Uterus (tissue), 2 donors: Measurements from ENCODE around the gene PPP1R10.

Source experiments
- POLR2A ChIP-seq, 2 donors: fragments of 450-650 bp; IDR thresholded peaks; one replicate each; pipeline ENCODE4 v1.6.1; 2016; ENCODE audit warnings: antibody characterized with exemption in 2 of 2, mild to moderate bottlenecking in 1 of 2, moderate library complexity in 1 of 2
- TF ChIP-seq, protein P1 (sequence below), 4 experiments: fragments of 200-600 bp in 2 of 4; fragments of 450-650 bp in 2 of 4; sonication (generic) in 2 of 4; IDR thresholded peaks; one replicate each; pipeline ENCODE4 v1.5.1; 2016 to 2019; ENCODE audit warnings: antibody characterized with exemption in 4 of 4, mild to moderate bottlenecking in 2 of 4, moderate library complexity in 1 of 4

DNA sequence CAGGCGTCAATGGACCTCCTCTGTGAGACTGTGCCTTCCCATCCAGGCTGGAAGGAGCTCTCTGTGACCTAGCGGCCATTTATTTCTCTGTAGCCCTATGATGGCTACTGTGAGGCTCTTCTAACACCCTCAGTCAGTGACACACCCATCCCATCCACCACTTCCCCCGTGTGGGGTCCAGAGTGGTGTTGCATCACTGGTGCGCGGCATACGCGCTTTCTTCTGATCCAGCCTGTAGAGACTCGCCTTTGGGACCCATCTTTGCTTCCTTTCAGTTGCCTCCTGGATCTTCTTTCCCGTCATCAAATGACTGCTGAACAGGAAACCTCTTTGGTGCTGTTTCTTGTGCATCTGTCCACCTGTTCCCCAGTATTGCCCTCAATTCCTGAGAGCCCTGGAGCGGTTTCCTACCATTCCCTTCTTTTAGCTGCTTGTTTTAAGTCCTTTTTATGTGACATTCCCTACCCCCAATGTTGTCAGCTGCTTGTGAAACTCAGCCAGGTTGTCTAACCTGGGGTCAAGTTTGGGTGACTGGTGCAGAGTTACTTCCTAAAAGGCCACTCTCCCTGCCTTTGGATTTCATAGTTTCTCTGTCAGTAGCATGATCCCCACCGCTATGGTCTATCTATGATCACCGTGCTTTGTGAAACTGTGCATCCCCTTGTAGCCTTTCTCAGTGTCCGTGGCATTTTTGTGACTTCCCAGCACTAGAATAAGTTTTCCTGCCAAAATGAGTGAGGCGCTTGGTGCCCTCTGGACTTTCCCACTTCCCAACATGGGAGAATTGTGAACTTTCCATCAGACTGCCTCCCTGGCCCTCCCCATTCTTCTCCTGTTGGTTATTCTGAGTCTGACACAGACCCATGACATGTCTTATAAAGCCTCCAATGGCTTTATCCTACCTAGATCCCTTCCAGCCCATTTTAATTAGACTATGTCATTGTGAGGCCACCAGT, 54.3 kb downstream of the PPP1R10 start:
- TF ChIP-seq, protein P1, sequence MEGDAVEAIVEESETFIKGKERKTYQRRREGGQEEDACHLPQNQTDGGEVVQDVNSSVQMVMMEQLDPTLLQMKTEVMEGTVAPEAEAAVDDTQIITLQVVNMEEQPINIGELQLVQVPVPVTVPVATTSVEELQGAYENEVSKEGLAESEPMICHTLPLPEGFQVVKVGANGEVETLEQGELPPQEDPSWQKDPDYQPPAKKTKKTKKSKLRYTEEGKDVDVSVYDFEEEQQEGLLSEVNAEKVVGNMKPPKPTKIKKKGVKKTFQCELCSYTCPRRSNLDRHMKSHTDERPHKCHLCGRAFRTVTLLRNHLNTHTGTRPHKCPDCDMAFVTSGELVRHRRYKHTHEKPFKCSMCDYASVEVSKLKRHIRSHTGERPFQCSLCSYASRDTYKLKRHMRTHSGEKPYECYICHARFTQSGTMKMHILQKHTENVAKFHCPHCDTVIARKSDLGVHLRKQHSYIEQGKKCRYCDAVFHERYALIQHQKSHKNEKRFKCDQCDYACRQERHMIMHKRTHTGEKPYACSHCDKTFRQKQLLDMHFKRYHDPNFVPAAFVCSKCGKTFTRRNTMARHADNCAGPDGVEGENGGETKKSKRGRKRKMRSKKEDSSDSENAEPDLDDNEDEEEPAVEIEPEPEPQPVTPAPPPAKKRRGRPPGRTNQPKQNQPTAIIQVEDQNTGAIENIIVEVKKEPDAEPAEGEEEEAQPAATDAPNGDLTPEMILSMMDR (IDR thresholded peaks at IDR 0.05), result no peak
- no peak for TF ChIP-seq POLR2A (IDR thresholded peaks at IDR 0.05)
